ENCODE measurements around the gene TST. TPM values are rescaled to one million over a fixed set of nuclear protein-coding genes. Genes with fewer than 3 reads are reported as not detected.

Gene TST
- 46.2 TPM for total RNA-seq

DNA sequence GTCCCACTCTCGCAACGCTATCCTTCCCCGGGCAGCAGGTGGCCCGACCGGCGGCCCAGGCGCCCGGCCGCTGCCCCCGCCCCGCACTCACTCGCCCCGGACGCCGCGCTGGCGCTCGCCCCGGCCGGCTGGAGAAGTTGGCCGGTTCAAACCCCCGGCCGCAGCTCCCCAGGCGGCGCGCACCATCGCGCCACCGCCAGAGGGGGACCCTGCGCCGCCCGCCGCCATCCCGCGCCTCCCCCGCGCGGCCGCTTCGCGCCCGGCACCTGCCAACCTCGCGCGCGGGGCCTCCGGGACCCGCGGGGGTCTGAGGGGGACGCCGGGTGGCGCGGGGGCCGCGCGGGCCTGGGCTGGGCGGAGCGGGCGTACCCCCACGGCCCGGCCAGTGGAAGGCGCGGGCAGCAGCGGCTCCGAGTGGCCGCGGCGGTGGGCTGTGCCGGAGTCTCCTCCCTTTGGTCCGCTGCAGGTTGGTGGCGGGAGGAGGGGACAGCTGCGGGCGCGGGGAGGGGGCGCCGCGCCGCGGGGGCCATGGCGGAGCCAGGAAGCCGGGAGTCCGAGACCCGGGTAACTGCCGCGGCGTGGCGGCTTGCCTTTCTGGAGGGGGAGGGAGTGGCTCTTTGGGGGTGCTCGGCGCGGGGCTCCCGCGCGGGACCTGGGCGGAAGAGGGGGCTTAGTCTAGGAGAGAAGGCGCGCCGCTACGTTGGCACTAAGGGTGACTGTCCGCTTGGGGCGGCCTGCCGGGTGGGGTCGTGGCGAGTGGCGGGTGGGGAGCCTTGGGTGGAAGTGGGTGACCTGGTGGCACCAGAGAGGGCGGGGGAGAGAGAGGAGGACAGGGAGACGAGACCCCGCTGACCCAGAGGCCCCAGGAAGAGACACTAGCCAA, at the start of gene TST, which contains the start of gene MPST:
Gene TST, minus strand, starts transcription at position 139 of the 883 bp plus-strand sequence. CDS start 715 bp downstream, outside the sequence.
Gene MPST, plus strand, starts transcription at position 434 of the 883 bp plus-strand sequence. Its CDS starts 95 bp downstream, at position 529.

DNA sequence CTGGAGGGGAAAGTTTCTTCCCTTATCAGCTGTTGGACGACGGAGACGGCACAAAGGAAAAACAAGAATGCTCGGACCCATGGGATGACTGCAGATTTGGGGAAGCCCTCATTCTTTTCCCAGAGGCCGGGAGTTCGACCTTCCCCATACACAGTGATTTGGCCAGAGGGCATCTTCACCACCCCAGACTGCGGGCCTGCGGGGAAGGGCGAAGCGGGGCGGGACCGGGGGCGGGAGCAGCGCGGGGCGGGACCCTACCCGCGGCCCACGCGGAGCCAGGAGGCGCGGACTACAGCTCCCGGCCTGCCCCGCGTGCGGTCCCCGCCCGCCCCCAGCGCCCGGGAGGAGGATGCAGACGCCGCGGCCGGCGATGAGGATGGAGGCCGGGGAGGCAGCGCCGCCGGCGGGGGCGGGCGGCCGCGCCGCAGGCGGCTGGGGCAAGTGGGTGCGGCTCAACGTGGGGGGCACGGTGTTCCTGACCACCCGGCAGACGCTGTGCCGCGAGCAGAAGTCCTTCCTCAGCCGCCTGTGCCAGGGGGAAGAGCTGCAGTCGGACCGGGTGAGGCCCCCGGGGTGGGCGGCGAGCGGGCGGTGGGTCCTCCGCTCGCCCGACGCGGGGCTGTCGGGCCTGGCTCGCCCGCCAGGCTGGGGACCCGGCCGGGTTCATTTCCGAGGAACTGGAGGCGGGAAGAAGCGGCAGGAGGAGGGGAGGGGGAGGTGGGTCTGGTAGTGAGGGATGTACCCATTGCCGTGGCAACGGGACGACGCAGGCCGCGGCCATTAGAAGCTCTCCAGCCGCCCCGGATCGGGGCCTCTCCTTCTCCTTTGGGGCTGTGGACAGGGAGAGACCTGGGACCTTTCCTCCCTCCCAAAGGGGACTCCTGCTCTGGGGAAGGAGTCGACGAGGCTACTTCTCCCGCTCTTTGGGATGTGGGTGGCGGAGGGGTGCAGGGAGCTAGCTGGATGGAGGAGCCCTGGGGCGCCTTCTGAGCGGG, 32.4 kb upstream of the TST start, which contains the start of gene KCTD17:
Gene KCTD17, plus strand, starts transcription at position 352 of the 995 bp plus-strand sequence. Its CDS starts 19 bp downstream, at position 371.

Small RNA genes within 50 kb of the gene (small RNA-seq; reads per million reads assigned to genes)
- gene RF00019 (ENCODE audit: low replicate concordance): not detected

Other genes with a start within 250 kb of the TST start
- gene IFT27, start 243.3 kb downstream of the TST start, total RNA-seq: 31.8 TPM
- gene PVALB, start 202.4 kb downstream of the TST start, total RNA-seq: 4.1 TPM
- 13.8 TPM for gene NCF4, start 158.4 kb downstream of the TST start, total RNA-seq
- gene CSF2RB, start 105.8 kb downstream of the TST start, total RNA-seq: 7.9 TPM
- gene MPST, start 295 bp upstream of the TST start, total RNA-seq: 108 TPM
- 23.3 TPM for gene KCTD17, start 32.3 kb upstream of the TST start, total RNA-seq
- 0.18 TPM for gene TMPRSS6, start 90.3 kb upstream of the TST start, total RNA-seq
- 0.82 TPM for gene IL2RB, start 130.5 kb upstream of the TST start, total RNA-seq
- 17.7 TPM for gene C1QTNF6, start 168.8 kb upstream of the TST start, total RNA-seq
- gene SSTR3, start 193.0 kb upstream of the TST start, total RNA-seq: 0.35 TPM
- 12.7 TPM for gene RAC2, start 224.8 kb upstream of the TST start, total RNA-seq

Measured in metanephros (tissue), 2 donors.